22Rv1 (cell line): ENCODE results near the gene USH2A.

Experiments
- CTCF ChIP-seq: fragments of 450-650 bp; IDR thresholded peaks from 2 replicates; pipeline ENCODE4 v1.5.1; 2017; ENCODE audit warnings: mild to moderate bottlenecking
- ZFX ChIP-seq: fragments of 450-650 bp; IDR thresholded peaks from 2 replicates; pipeline ENCODE4 v1.6.1; 2017; ENCODE audit warnings: antibody characterized with exemption, borderline replicate concordance

- no peak for TF ChIP-seq ZFX
- TF ChIP-seq CTCF, result no peak
Measured at GRCh38 chr1:216420746-216421145, 2.5 kb downstream of the USH2A start.
